ENCODE data around the gene NOP9. TPM values are rescaled to one million over a fixed set of nuclear protein-coding genes. Genes with fewer than 3 reads are reported as not detected.
A peak's percentile ranks its signal among the peaks of the same experiment; 100 is the strongest.

NOP9 gene, protein sequence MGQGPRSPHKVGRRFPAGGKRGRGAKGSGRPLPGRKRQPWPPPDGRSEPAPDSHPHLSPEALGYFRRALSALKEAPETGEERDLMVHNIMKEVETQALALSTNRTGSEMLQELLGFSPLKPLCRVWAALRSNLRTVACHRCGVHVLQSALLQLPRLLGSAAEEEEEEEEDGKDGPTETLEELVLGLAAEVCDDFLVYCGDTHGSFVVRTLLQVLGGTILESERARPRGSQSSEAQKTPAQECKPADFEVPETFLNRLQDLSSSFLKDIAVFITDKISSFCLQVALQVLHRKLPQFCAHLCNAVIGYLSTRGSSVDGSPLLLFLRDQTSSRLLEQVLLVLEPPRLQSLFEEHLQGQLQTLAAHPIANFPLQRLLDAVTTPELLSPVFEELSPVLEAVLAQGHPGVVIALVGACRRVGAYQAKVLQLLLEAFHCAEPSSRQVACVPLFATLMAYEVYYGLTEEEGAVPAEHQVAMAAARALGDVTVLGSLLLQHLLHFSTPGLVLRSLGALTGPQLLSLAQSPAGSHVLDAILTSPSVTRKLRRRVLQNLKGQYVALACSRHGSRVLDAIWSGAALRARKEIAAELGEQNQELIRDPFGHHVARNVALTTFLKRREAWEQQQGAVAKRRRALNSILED
- 10 to 100 TPM; 18.4 to 21.0 (median 19.0) TPM for total RNA-seq

DNA sequence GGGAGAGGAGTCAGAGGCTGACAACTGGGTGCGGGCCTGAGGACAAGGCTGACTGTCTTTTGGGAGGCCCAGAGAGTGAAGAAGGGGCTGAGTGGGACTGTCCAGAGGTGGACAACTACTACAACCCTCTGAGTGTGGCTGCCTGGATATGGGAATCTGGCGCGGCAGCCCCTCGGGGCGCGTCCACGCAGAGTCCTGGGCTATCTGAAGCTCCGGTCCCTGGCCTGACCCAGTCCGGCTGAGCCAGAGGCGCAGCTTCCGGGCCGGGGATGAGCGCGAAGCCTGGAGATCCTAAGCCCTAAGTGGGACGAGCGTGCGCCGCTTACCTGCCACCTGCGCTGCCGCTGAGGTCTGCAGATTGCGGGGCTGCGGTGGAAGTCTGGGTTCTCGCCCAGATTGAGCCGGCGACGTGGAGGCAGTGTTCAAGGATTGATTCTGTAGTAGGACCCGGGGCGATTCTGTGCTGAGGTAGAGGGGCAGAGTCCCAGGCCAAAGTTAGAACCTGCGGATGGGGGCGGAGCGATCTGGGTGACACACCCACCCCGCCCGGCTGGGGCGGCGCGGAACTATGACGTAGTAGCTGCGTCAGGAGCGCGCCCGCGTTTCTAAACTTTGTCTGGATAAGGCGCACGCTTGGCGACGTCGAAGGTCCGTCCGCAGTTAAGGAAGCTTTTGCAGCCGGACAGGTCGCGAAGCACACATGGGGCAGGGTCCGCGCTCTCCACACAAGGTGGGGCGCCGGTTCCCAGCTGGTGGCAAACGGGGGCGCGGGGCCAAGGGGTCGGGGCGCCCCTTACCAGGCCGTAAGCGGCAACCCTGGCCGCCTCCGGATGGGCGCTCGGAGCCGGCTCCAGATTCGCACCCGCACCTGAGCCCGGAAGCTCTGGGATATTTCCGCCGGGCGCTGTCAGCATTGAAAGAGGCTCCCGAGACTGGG, at the start of gene NOP9, which contains the start of gene DHRS1:
Gene NOP9 (plus strand): TSS at position 596 of the 937 bp plus-strand sequence. CDS start 105 bp downstream, at position 701.
Gene DHRS1 (minus strand): TSS at position 526 of the 937 bp plus-strand sequence. CDS start 674 bp downstream, outside the sequence.
- intact Hi-C loops (cut with DNase I; ENCODE audit: low total_unique reads): loop anchor here (10.0 kb wide), 1 partner anchor 55 kb away; the partner anchor contains the start of gene TINF2
- no peaks in the 10 kb centered on the region for H3K9me3 ChIP-seq
- peaks cover 16% of the 10 kb centered on the region for H3K36me3 ChIP-seq
- TF ChIP-seq POLR2A (IDR thresholded peaks at IDR 0.05) (peak; percentile 72), POLR2AphosphoS5 (IDR thresholded peaks at IDR 0.05) (peak; percentile 92 to 93 (median 92))
- TF ChIP-seq, protein P1, sequence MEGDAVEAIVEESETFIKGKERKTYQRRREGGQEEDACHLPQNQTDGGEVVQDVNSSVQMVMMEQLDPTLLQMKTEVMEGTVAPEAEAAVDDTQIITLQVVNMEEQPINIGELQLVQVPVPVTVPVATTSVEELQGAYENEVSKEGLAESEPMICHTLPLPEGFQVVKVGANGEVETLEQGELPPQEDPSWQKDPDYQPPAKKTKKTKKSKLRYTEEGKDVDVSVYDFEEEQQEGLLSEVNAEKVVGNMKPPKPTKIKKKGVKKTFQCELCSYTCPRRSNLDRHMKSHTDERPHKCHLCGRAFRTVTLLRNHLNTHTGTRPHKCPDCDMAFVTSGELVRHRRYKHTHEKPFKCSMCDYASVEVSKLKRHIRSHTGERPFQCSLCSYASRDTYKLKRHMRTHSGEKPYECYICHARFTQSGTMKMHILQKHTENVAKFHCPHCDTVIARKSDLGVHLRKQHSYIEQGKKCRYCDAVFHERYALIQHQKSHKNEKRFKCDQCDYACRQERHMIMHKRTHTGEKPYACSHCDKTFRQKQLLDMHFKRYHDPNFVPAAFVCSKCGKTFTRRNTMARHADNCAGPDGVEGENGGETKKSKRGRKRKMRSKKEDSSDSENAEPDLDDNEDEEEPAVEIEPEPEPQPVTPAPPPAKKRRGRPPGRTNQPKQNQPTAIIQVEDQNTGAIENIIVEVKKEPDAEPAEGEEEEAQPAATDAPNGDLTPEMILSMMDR (IDR thresholded peaks at IDR 0.05): no peak
- peaks cover 4 to 11% of the 10 kb centered on the region in 2 donors for H3K4me1 ChIP-seq
- peak within 1 kb of the TSS; percentile 92 to 95 for H3K27ac ChIP-seq
- H3K4me3 ChIP-seq: peak within 1 kb of the TSS; percentile 63 to 99 (median 94)
- DNase-seq (ENCODE audit: low spot score in 2 of 2): peak; percentile 87 to 93
- H3K27me3 ChIP-seq: no peaks in the 10 kb centered on the region

DNA sequence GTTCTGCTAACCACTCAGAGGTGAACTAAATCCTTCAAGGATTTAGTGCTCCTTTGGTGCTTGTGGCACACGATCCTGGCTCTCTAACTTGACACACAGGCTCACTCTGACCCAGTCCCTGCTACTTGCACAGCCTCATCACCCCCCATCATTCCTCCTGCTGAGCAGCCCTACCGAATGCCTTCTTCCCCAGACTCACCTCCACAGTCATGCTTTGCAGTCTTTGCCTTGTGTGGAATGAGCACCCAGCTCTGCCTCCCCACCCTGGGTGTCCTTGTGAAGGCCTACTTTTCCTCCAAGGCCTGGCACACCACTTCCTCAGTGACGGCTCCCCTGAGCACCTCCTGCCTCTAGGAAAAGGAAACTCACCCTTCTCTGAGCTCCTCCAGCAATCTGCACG, 49.3 kb upstream of the NOP9 start:
- H3K27ac ChIP-seq: no peak overlapping the region
- no peak for DNase-seq (ENCODE audit: low spot score in 2 of 2)
- no peak overlapping the region for H3K4me3 ChIP-seq
- H3K36me3 ChIP-seq: no peaks in the 10 kb centered on the region
- no peaks in the 10 kb centered on the region for H3K27me3 ChIP-seq
- TF ChIP-seq POLR2AphosphoS5 (IDR thresholded peaks at IDR 0.05) (no peak), POLR2A (IDR thresholded peaks at IDR 0.05) (no peak)
- TF ChIP-seq, protein P1 (IDR thresholded peaks at IDR 0.05): no peak
- H3K9me3 ChIP-seq: no peaks in the 10 kb centered on the region
- H3K4me1 ChIP-seq: no peaks in the 10 kb centered on the region
- intact Hi-C loops (cut with DNase I; ENCODE audit: low total_unique reads): no loop called here

DNA sequence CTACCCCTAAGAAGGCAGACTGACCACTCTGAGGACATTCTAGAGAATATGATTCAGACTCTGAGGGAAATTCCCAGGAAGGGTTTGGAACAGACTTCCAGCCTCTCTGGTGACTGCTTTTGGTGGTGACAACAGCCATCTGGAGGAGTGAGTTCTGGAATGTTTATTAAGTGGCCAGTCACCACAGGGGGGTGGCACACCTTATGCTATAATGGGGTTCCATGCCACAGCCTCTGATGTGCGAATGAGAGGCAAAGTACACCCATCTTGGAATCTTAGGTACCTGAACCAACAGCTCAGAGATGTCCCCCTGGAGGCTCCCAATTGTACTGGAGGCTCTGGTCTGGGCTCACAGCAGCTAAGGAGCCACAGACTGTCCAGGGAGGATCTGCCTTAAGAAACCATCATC, 47.8 kb upstream of the NOP9 start:
- DNase-seq (ENCODE audit: low spot score in 2 of 2): no peak
- no peaks in the 10 kb centered on the region for H3K9me3 ChIP-seq
- no peak overlapping the region for H3K4me3 ChIP-seq
- no peaks in the 10 kb centered on the region for H3K36me3 ChIP-seq
- H3K27ac ChIP-seq: no peak overlapping the region
- TF ChIP-seq POLR2AphosphoS5 (IDR thresholded peaks at IDR 0.05) (no peak), POLR2A (IDR thresholded peaks at IDR 0.05) (no peak)
- TF ChIP-seq, protein P1 (IDR thresholded peaks at IDR 0.05): no peak
- H3K27me3 ChIP-seq: no peaks in the 10 kb centered on the region
- H3K4me1 ChIP-seq: no peaks in the 10 kb centered on the region
- intact Hi-C loops (cut with DNase I; ENCODE audit: low total_unique reads): no loop called here

DNA sequence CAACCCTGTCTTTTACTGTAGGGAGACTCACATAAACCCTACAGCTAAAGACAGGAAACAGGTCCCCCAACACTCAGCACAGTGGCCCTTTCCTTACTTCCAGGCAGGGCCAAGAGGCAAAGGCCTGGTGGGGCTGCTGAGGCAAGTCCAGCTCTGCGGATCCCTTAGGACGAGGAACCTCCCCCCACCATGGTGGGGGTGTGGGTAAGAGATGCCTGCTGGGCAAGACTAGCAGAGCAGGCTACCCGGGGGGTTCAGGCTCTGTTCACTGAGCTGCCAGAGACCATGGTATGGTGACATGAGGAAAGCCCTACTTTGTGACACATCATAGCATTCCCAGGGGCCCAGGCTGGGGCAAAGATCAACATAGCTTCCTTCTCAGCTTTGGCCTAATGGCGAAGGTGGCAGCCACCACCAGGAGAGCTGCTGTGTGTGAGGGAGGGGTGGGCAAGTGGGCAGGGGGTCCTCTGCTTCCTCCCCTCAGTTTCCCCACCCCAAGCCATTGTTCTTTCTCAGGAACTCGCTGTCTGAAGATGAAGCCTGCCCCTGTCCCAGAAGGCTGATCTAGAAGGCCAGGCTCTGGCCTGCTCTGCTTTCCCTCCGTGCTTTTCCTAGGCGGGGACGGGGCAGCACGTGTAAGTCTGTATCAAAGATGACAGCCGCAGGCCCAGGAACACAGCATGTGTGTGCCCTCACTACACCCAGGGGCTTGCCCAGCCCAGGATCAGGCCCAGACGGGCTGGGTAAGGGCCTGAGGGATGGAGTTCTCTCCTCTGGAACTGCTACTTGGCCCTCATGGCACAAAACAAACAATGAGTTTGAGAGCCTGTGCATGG, 47.1 kb upstream of the NOP9 start:
- DNase-seq (ENCODE audit: low spot score in 2 of 2): no peak
- no peaks in the 10 kb centered on the region for H3K27me3 ChIP-seq
- no peaks in the 10 kb centered on the region for H3K9me3 ChIP-seq
- no peak overlapping the region for H3K4me3 ChIP-seq
- TF ChIP-seq, protein P1 (IDR thresholded peaks at IDR 0.05): no peak
- no peak for TF ChIP-seq POLR2AphosphoS5 (IDR thresholded peaks at IDR 0.05)
- TF ChIP-seq POLR2A (IDR thresholded peaks at IDR 0.05): no peak
- H3K36me3 ChIP-seq: no peaks in the 10 kb centered on the region
- intact Hi-C loops (cut with DNase I; ENCODE audit: low total_unique reads): no loop called here
- H3K27ac ChIP-seq: no peak overlapping the region
- no peaks in the 10 kb centered on the region for H3K4me1 ChIP-seq
